DMS53 (cell line): Measurements from ENCODE around the gene ZNF764.
"Not testable (repeated sequence)": the region's sequence is repeated elsewhere in the genome, so short reads cannot be mapped to it uniquely, and the experiment has no call there.

Experiments used
- DNase-seq: peaks from one replicate; lab custom pipeline; 2025; lab: John Stamatoyannopoulos, UW

Gene ZNF764

DNA sequence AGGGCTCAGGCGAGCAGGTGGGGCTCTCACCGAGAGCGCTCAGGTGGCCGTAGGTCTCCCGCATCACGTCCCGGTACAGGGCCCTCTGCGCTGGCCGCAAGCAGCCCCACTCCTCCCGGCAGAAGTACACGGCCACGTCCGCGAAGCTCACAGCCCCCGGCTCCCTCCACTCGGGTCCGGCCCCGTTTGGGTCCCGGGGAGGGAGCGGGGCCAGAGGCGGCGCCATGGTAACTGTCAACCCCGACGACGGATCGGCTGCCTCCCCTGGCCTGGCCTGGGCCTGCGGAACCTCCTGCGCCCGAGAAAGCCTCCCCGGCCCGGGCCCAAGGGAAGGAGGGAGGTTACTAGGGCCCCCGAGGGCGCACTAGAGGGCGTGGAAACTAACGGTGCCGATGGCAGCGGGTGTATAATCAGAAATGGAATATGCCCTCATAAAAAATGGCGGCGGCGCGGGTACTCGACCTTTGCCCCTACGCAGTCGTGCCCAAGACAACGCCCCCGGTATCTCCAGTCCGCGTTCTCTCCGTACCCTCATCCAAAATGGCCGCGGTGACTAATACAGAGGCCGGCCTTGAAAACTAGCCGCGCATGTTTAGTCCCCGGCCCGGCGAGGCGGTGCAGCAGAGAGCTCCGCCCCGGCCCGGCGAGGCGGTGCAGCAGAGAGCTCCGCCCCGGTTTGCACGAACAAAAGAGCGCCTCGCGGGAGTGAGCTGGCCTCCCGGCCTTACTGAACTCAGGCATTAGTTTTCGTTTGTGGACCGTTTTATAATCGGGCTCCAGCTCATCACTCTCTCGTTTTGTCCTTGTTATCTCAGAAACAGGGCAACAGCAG, at the start of gene ZNF764:
Gene ZNF764 (minus strand): TSS at position 418 of the 832 bp plus-strand sequence. CDS start 192 bp downstream, at position 226.
- peak; percentile 98 for DNase-seq

DNA sequence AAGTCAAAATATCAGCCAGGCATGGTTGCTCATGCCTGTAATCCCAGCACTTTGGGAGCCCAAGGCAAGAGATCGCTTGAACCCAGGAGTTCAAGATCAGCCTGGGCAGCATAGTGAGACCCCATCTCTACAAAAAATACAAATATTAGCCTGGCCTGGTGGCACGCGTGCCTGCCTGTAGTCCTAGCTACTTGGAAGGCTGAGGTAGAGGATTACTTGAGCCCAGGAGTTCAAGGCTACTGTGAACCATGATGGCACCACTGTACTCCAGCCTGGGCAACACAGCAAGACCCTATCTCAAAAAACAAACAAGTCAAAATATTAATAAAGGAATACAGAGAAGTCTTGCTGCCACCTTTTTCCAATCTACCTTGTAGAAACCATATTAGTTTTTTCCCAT, 47.8 kb upstream of the ZNF764 start:
- DNase-seq, result no peak

DNA sequence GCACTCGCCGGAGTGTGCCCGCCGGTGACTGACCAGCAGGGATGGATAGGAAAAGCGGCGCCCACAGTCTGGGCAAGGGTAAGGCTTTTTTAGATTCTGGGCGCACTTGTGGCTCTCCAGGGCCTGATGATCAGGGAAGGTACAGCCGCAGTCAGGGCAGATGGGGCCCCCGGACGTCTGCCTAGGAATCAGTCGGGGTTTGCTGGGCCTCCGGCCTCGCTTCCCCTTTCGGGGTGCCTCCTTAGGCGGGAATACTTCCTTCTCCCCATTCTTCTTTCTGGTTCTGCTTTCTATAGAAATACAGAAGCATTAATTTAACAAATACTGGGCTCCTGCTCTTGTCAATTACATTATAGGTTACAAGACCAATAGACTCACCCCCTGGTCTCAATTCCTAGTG, 47.0 kb upstream of the ZNF764 start:
- DNase-seq, result no peak

DNA sequence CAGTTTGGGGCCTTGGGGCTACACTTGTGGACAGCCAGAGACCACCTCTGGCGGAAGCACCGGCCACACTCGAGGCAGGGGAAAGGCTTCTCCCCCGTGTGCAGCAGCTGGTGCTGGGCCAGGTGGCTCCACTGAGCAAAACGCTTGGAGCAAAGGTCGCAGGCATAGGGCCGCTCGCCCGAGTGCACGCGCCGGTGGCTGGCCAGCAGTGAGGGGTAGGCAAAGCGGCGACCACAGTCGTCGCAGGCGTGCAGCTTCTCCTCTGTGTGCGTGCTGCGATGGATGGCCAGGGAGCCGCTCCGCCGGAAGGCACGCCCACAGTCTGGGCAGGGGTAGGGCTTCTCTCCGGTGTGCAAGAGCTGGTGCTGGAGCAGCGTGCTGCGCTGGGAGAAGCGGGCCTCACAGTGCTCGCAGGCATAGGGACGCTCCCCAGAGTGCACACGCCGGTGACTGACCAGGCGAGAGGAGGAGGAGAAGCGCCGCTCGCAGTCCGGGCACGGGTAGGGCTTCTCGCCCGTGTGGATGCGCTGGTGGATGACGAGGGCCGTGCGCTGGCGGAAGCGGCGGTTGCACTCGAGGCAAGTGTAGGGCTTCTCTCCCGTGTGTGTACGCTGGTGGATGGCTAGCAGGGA, 46.3 kb upstream of the ZNF764 start:
- DNase-seq, result no peak

DNA sequence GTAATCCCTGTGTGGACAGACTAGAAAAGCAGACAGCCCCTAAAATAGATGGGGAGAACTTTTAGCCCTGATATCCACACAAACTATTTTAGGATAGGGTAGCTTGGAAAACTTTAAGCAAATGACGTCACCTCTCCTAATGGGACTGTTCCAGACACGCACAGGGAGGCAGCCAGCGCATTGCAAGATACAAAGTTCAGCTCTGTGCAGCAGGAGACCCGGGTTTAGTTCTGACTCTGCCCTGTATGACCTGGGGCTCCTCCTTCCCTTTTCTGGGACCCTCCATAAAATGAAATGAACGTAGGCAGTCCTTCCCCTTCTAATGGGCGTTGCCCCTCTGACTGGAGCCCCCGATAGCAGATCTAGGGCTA, 45.8 kb upstream of the ZNF764 start:
- no peak for DNase-seq

DNA sequence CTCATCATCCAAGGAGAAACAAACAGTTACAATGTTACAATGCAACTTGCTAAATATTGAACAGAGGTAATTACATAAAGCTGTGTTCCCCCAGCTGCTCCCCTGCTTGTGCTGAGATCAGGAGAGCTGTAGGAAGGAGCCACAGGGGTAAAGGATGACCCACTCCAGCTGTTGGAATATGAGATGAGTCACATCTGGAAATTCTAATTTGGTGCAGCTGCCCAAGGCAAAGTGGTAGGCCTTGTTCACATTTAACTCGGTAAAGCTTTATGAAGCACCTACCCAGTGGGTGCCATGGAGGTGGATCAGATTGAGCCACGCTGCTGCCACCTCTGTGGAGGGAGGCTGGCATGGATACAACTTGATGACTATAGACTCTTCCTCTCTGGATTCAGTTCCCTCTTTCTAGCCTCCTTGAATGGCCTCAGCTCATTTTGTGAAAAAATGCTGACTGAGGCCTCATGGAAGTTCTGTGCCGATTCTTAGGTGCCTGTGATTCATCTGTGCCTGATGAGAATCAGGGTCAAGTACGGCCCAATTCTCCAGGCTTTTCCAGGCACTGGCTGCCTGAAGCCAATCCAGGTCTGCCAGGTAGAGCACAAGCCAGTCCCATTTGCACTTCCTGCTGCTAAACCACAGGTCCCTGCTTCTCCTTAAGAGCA, 44.6 kb upstream of the ZNF764 start:
- DNase-seq, result no peak

DNA sequence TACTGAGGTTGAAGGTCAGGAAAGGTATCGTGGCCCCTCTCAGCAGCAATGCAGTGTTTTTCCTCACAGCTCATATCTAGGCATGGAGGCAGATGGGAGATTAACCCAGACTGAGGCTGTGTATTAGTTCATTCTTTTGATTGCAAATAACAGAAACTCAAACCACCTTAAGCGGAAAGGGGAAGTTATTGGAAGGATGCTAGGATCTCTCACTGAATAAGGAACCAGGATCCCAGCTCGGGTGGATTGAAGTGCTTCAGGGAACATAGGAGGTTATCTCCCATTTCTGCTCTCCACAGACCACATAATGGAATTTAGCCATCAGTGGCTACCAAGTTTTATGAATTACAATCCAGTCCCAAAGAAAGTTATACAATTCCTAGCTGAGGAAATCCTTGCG, 43.8 kb upstream of the ZNF764 start:
- DNase-seq, result no peak

DNA sequence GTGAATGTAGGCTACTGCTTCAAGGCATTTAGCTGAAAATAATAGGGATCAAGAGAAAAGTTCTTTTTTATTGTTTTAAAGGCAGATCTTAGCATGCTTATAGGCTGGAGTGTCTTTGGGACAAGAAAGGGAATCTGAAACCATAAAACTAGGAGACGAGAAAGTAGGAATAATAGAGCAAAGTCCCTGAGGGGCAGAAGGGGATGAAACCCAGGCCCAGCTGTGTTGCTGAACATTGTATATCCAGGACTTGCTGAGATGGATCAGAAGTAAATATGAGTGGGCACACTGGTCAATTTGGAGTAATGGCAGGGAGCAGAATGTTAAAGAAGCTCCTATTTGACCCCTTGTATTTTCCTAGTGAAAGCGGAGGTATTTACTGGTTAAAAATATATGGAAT, 42.8 kb upstream of the ZNF764 start:
- no peak for DNase-seq

DNA sequence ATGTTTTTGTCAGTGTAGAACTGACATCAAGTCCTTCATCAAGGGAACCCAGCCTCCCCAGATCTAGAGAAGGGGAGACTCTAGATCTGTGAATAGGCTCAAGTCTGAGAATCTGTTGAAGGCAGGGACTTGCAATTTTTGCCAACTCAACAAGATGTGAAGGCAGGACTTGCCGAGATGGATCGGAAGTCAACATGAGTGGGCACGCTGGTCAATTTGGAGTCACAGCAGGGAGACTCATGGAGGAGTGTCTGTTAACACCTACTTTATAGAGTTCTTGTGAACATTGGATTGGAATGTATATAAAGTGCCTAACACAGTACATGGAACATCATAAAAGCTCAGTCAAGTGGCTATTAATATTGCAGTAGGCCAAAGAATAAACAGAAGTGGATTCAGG, 42.0 kb upstream of the ZNF764 start:
- peak; percentile 33 for DNase-seq

DNA sequence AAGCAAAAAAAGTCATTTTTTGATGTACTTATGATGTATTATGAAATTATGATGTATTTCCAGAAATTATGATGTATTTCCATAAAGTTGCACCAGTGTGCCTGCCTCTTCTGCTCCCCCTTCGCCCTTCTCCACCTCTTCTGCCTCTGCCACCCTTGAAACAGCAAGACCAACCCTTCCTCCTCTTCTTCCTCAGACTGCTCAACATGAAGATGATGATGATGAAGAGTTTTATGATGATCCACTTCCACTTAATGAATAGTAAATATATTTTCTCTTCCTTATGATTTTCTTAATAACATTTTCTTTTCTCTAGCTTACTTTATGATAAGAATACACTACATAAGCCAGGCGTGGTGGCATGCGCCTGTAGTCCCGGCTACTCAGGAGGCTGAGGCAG, 34.7 kb upstream of the ZNF764 start:
- DNase-seq, result no peak

DNA sequence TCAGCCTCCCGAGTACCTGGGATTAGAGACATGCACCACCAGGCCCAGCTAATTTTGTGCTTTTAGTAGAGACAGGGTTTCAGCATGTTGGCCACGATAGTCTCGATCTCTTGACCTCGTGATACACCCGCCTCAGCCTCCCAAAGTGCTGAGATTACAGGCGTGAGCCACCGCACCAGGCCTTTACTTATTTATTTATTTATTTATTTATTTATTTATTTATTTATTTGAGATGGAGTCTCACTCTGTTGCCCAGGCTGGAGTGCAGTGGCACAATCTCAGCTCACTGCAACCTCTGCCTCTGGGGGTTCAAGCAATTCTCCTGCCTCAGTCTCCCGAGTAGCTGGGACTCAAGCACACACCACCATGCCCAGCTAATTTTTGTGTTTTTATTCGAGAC, 32.7 kb upstream of the ZNF764 start:
- DNase-seq, result not testable (repeated sequence)

DNA sequence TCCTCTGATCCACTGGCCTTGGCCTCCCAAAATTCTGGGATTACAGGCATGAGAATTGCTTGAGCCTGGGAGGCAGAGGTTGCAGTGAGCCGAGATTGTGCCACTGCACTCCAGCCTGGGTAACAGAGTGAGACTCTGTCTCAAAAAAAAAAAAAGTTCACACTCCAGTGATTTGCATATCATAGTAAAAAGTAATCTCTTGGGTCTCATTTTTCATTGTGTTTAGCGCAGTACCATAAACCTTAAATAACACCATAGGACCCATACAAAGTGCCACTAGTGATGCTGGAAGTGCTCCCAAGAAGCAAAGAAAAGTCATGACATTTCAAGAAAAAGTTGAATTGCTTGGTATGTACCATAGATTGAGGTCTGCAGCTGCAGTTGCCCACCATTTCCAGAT, 31.4 kb upstream of the ZNF764 start:
- not testable (repeated sequence) for DNase-seq

DNA sequence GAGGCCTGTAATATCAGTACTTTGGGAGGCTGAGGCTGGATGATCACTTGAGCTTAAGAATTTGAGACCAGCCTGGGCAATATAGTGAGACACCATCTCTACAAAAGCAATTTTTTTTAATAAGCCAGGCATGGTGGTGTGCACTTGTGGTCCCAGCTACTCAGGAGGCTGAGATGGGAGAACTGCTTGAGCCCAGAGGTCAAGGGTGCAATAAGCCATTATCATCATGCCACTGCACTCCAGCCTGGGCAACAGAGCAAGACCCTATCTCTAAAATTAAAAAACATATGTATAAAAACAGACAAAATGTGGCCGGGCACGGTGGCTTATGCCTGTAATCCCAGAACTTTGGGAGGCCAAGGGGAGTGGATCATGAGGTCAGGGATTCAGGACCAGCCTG, 30.5 kb upstream of the ZNF764 start:
- no peak for DNase-seq

DNA sequence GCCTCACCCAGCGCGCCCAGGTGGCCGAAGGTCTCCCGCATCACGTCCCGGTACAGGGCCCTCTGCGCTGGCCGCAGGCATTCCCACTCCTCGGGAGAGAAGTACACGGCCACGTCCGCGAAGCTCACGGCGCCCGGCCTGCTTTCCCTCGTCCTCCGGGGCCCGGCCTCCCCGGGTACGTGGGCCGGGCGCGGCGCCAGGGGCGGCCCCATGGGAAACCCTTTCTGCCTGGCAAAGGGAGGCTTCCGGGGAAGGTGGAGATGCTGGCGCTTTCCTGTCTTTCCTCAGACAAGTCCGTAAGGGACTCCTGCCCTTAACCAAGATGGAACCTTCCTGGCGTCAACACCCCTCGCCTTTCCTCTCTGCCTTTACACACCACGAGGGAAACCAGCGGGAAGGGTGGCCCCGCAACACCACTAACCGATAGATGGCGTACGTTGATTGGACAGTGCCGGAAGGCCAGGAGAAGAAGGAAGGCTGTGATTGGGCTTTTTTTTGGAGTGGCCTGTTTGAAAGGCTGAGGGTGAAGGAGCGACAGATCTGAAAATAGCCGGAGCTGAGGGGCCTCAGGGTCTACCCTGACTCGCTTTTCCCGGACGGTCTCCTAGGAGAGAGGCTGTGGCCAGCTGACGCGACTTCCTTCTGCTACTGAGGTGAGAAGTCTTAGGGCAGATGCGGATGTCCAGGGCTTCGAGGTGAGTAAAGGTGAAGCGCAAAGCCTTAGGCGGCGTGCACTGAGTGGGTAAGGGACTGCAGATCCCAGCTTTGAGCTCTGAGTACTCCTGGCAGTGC, 27.4 kb upstream of the ZNF764 start, which contains the start of gene ZNF785:
Gene ZNF785 (minus strand): TSS at position 298 of the 792 bp plus-strand sequence. CDS start 86 bp downstream, at position 212.
- DNase-seq, result peak; percentile 98

DNA sequence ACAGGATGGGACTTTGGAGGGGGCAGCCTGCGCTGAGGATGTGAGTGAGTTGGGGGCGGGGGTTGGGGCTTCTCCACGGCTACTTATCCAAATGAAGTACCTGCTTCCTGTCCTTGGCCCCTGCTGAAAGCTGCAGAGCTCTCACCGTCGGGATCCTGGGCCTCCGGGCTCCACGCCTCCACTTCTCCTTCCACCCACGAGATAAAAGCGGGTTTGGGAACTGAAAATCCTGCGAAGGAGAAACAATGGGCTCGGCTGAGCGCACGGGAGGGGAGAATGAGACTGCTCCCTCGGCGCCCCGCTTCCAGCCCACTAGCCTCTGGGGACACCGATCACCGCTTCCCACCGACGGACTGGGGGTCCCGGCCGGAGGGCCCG, 26.8 kb upstream of the ZNF764 start:
- DNase-seq, result peak; percentile 55

DNA sequence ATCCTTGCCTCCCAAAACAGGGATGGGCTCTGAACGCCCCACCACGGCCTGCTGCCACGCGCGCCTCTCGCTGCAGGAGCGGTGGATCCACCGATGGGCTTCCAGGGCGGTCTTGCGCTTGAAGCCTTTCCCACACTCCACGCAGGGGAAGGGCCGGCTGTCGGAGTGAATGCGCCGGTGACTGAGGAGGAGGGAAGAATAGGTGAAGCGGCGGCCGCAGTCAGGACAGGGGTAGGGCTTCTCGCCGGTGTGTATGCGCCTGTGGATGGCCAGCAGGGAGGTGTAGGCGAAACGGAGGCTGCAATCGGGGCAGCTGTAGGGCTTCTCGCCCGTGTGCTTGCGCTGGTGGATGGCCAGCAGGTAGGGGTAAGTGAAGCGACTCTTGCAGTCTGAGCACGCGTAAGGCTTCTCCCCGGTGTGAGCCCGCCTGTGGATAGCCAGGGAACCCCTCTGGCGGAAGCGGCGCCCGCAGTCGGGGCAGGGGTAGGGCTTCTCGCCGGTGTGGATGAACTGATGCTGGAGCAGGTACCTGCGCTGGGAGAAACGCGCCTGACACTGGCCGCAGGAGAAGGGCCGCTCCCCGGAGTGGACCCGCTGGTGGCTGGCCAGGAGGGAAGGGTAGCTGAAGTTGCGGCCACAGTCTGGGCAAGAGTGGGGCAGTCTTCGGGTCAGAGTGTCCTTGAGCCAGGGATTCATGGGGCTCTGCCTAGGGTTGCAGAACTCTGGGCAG, 24.6 kb upstream of the ZNF764 start:
- no peak for DNase-seq

DNA sequence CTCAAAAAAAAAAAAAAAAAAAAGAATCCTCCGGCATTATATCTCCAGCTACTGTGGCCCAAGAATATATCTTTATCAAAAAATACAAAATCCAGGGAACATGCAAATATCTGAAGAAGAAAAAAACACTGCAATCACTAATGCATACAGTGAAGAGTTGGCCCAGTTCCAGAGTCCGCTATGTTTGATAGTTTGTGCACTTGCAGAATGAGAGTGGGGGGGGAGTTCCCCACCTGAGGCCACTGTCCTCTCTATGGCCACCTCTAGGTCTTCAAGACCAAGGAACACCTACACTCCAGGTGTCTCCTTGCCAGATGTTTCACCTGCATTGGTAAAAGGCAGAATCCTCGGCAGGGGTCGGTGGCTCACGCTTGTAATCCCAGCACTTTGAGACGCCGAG, 23.3 kb upstream of the ZNF764 start:
- DNase-seq, result no peak

DNA sequence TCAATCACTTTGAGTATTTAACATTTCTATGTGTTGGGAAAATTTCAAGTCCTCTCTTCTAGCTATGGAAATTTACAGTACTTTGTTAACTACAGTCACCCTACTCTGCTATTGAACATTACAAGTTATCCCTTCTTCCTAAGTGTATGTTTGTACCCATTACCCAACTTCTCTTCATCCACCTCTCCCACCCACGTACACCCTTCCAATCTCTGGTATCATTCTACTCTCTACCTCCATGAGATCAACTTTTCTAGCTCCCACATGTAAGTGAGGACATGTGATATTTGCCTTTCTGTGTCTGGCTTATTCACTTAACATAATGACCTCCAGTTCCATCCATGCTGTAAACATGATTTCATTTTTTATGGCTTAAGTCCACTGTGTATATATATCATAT, 16.5 kb upstream of the ZNF764 start:
- peak; percentile 11 for DNase-seq

DNA sequence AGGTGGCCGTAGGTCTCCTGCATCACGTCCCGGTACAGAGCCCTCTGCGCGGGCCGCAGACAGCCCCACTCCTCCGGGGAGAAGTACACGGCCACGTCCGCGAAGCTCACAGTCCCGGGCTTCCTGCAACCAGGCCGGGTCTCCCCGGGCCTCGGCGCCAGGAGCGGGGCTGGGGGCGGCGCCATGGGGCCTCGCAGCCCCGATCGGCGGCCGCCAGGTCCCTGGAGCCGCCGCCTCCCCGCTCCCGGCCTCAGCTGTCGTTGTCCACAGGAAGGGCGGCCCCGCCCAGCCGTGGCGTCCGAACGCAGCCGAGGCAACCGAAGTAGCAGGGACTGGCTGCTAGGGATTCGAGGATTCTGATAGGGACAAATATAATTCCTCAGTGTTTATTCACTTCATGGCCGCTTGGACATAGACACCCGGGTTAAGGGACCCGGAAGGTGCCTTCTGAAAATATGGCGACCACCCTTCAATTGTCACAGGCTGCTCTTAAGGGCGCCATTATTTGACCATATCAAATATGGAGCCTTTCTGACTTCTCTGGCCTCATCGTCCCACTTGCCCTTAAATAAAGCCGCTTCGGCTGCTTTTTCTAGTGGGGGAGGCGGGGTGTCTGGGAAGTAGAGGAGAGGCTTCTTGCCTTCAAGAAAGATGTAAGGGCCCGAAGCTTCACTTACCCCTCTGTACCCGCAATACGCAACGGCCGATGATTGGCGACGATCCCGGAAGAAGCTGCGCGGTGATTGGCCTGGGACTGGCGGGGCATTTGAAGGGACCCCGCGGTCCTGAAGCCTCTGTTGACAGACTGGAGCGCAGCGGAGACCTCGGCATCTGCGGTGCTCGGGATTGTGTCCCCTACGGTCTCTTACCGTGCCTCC, 13.5 kb upstream of the ZNF764 start, which contains the start of gene ZNF688:
Gene ZNF688 (minus strand): TSS at position 270 of the 878 bp plus-strand sequence. CDS start 85 bp downstream, at position 185.
- peak; percentile 92 for DNase-seq
